H1 (cell line): Measurements from ENCODE around the gene C18orf63. TPM values are rescaled to one million over a fixed set of nuclear protein-coding genes. Genes with fewer than 3 reads are reported as not detected.

Source experiments
- ATF3 ChIP-seq: IDR thresholded peaks from 2 replicates; pipeline ENCODE4 v1.6.1; 2011; ENCODE audit warnings: low read depth, mild to moderate bottlenecking, low read length; ENCODE audit not compliant: insufficient read depth
- BACH1 ChIP-seq: IDR thresholded peaks from 2 replicates; pipeline ENCODE4 v1.6.1; 2012; ENCODE audit warnings: low read length, improper control_type of control experiment
- BCL11A ChIP-seq, 2 experiments: IDR thresholded peaks; one replicate each; pipeline ENCODE4 v1.6.1; 2011; ENCODE audit warnings: low read depth in 2 of 2, low read length in 2 of 2, mild to moderate bottlenecking in 2 of 2
- EP300 ChIP-seq, 2 experiments: IDR thresholded peaks; 1 replicate in 1 of 2; 2 replicates in 1 of 2; pipeline ENCODE4 v1.6.1; 2011 to 2012; ENCODE audit warnings: low read depth in 2 of 2, low read length in 2 of 2, mild to moderate bottlenecking in 2 of 2, borderline replicate concordance in 1 of 2, inconsistent platforms in 1 of 2, moderate library complexity in 1 of 2
- KDM1A ChIP-seq: fragments of 200-600, 300-600 bp; sonication (generic); IDR thresholded peaks from 2 replicates; pipeline ENCODE4 v1.7.1; 2016; ENCODE audit warnings: mild to moderate bottlenecking, low read length, borderline replicate concordance
- RAD21 ChIP-seq, 2 experiments: IDR thresholded peaks in 1 of 2; conservative IDR thresholded peaks in 1 of 2; 2 replicates each; pipeline ENCODE4 v1.6.1; 2011; ENCODE audit warnings: low read depth in 2 of 2, low read length in 2 of 2, improper control_type of control experiment in 1 of 2, inconsistent platforms in 1 of 2, mild to moderate bottlenecking in 1 of 2, moderate library complexity in 1 of 2
- RXRA ChIP-seq: IDR thresholded peaks from 2 replicates; pipeline ENCODE4 v1.6.1; 2011; ENCODE audit warnings: low read depth, mild to moderate bottlenecking, low read length, moderate library complexity; ENCODE audit not compliant: insufficient read depth
- SIRT6 ChIP-seq: IDR thresholded peaks from one replicate; pipeline ENCODE4 v1.7.1; 2012; ENCODE audit warnings: low read length, inconsistent platforms
- TCF12 ChIP-seq: IDR thresholded peaks from 2 replicates; pipeline ENCODE4 v1.6.1; 2011; ENCODE audit warnings: low read depth, mild to moderate bottlenecking, low read length
- YY1 ChIP-seq: IDR thresholded peaks from 2 replicates; pipeline ENCODE4 v1.6.1; 2011; ENCODE audit warnings: low read depth, mild to moderate bottlenecking, low read length
- polyA plus RNA-seq, 7 experiments: library from polyadenylated mRNA; depleted of rRNA in 3 of 7; stranded (reverse) in 5 of 7; unstranded in 2 of 7; fragments of >200 nt in 5 of 7; fragments of 200-250 nt in 2 of 7; gene quantifications; 1 replicate in 5 of 7; 2 replicates in 1 of 7; 4 replicates in 1 of 7; pipeline versions ENCODE4 v1.2.1 to v1.2.3, GENCODE V29; 2011 to 2013; ENCODE audit warnings: missing spikeins in 2 of 7, mixed read lengths in 2 of 7
- total RNA-seq: library from RNA; stranded (reverse); fragmentation: NEBNext Ultra II Directional; extraction: Animal tissue kit (Norgen Biotek cat#: 25700); gene quantifications from 2 replicates; pipeline ENCODE4 v1.2.1, GENCODE V29; 2021

C18orf63 gene
- total and polyA plus RNA-seq, 2 of the 8 experiments (the other 6 are each of a cell fraction or from before 2014, with no cell fraction given) = not detected

- TF ChIP-seq RXRA = no peak
- no peak for TF ChIP-seq ATF3
- no peak for TF ChIP-seq RAD21 (IDR thresholded peaks at IDR 0.05 in 1 of 2, conservative IDR thresholded peaks at IDR 0.05 in 1 of 2; ENCODE audit: low read depth in 2 of 2, low read length in 2 of 2)
- no peak for TF ChIP-seq BCL11A (IDR thresholded peaks at IDR 0.05; ENCODE audit: low read depth in 2 of 2, low read length in 2 of 2)
- TF ChIP-seq SIRT6 = no peak
- TF ChIP-seq BACH1 = no peak
- no peak for TF ChIP-seq YY1
- no peak for TF ChIP-seq EP300 (IDR thresholded peaks at IDR 0.05; ENCODE audit: borderline replicate concordance in 1 of 2, low read depth in 2 of 2, low read length in 2 of 2)
- TF ChIP-seq TCF12 = no peak
- TF ChIP-seq KDM1A = no peak
Observed at GRCh38 chr18:74382481-74383017, 66.9 kb downstream of the C18orf63 start (continued).
